IMR-90 (cell line): Measurements from ENCODE around the gene TNIP1. TPM values are rescaled to one million over a fixed set of nuclear protein-coding genes. Genes with fewer than 3 reads are reported as not detected.

Experiments used
- ATAC-seq: fragments of 200-7000 bp; cut with Tn5 transposase; 2 replicates; pipeline ENCODE4 v1.9.1; 2020; ENCODE audit warnings: low read depth, mild to moderate bottlenecking, moderate library complexity
- BruUV-seq: library from RNA; stranded (reverse); fragments of 400-500 nt; replicated peaks from 2 replicates; lab custom pipeline; 2021; lab: Mats Ljungman, UMichigan
- CTCF ChIA-PET: fragments of 300-600 bp; formaldehyde crosslinking; extraction: SDS; loops from one replicate; lab custom pipeline; 2021; ENCODE audit warnings: antibody characterized with exemption; lab: Yijun Ruan, JAX
- POLR2A ChIA-PET: fragments of 300-600 bp; sonication (Branson Sonifier 250); formaldehyde crosslinking; loops from one replicate; lab custom pipeline; 2022; ENCODE audit warnings: antibody characterized with exemption; ENCODE audit not compliant: unreplicated experiment; lab: Charles Lee
- DNase-seq: peaks from one replicate; pipeline ENCODE4 v3.0.0; 2013
- H2AFZ ChIP-seq: replicated peaks from 2 replicates; pipeline ENCODE3; 2013; ENCODE audit warnings: low read length, mild to moderate bottlenecking; ENCODE audit not compliant: poor library complexity
- H2AK5ac ChIP-seq: 2 replicates; pipeline ENCODE4 v1.6.1; 2013; ENCODE audit warnings: low read depth, low read length, inconsistent platforms
- H2AK9ac ChIP-seq: replicated peaks from 2 replicates; pipeline ENCODE3; 2013; ENCODE audit warnings: mild to moderate bottlenecking, low read depth, low read length, moderate library complexity; ENCODE audit not compliant: poor library complexity
- H2BK120ac ChIP-seq: 2 replicates; pipeline ENCODE4 v1.6.1; 2013; ENCODE audit warnings: low read depth, low read length, inconsistent platforms
- H2BK15ac ChIP-seq: 3 replicates; pipeline ENCODE4 v1.6.1; 2013; ENCODE audit warnings: low read depth, low read length, inconsistent platforms
- H2BK20ac ChIP-seq: 2 replicates; pipeline ENCODE4 v1.6.1; 2013; ENCODE audit warnings: low read depth, mild to moderate bottlenecking, inconsistent platforms, low read length, moderate library complexity
- H2BK5ac ChIP-seq: 2 replicates; pipeline ENCODE4 v1.6.1; 2013; ENCODE audit warnings: mild to moderate bottlenecking, low read depth, low read length, inconsistent platforms; ENCODE audit not compliant: poor library complexity, severe bottlenecking
- H3K14ac ChIP-seq: replicated peaks from 2 replicates; pipeline ENCODE4 v1.6.1; 2013; ENCODE audit warnings: low read depth, low read length, inconsistent platforms
- H3K18ac ChIP-seq: 2 replicates; pipeline ENCODE4 v1.6.1; 2013; ENCODE audit warnings: low read depth, low read length, control low read depth
- H3K23ac ChIP-seq: 2 replicates; pipeline ENCODE4 v1.6.1; 2013; ENCODE audit warnings: low read depth, low read length, inconsistent platforms
- H3K27ac ChIP-seq: 2 replicates; pipeline ENCODE4 v1.5.1; 2013; ENCODE audit warnings: mild to moderate bottlenecking, control low read depth, low read length; ENCODE audit not compliant: insufficient read depth
- H3K27me3 ChIP-seq: 2 replicates; pipeline ENCODE4 v1.6.1; 2013; ENCODE audit warnings: low read length; ENCODE audit not compliant: control insufficient read depth, insufficient read depth
- H3K36me3 ChIP-seq: 2 replicates; pipeline ENCODE4 v1.6.1; 2013; ENCODE audit warnings: low read length, mixed read lengths; ENCODE audit not compliant: control insufficient read depth, insufficient read depth
- H3K4ac ChIP-seq: 2 replicates; pipeline ENCODE4 v1.6.1; 2013; ENCODE audit warnings: low read depth, low read length, inconsistent platforms
- H3K4me1 ChIP-seq: 2 replicates; pipeline ENCODE4 v1.6.1; 2013; ENCODE audit warnings: low read length, mixed read lengths; ENCODE audit not compliant: control insufficient read depth, insufficient read depth
- H3K4me2 ChIP-seq: 2 replicates; pipeline ENCODE4 v1.6.1; 2013; ENCODE audit warnings: low read depth, mild to moderate bottlenecking, control low read depth, low read length, moderate library complexity
- H3K4me3 ChIP-seq: 2 replicates; pipeline ENCODE4 v1.5.1; 2013; ENCODE audit warnings: low read depth, mild to moderate bottlenecking, control low read depth, low read length, moderate library complexity; ENCODE audit not compliant: insufficient read depth
- H3K56ac ChIP-seq: 2 replicates; pipeline ENCODE4 v1.6.1; 2013; ENCODE audit warnings: low read length, inconsistent platforms; ENCODE audit not compliant: insufficient read depth; ENCODE audit errors: extremely low read depth
- H3K79me1 ChIP-seq, 2 experiments: 2 replicates each; pipeline ENCODE4 v1.6.1; 2013; ENCODE audit warnings: low read length in 2 of 2, inconsistent platforms in 1 of 2, low read depth in 1 of 2
- H3K9ac ChIP-seq: 2 replicates; pipeline ENCODE4 v1.6.1; 2013; ENCODE audit warnings: low read depth, low read length, control low read depth
- H3K9me1 ChIP-seq: 2 replicates; pipeline ENCODE4 v1.6.1; 2013; ENCODE audit warnings: low read length, inconsistent platforms; ENCODE audit not compliant: insufficient read depth
- H3K9me3 ChIP-seq: 2 replicates; pipeline ENCODE4 v1.6.1; 2013; ENCODE audit warnings: low read length; ENCODE audit not compliant: control insufficient read depth, insufficient read depth
- H4K20me1 ChIP-seq: 2 replicates; pipeline ENCODE4 v1.6.1; 2013; ENCODE audit warnings: low read length, inconsistent platforms; ENCODE audit not compliant: insufficient read depth
- H4K5ac ChIP-seq: 2 replicates; pipeline ENCODE4 v1.6.1; 2013; ENCODE audit warnings: mild to moderate bottlenecking, low read depth, low read length, control low read depth
- H4K8ac ChIP-seq, 2 experiments: 2 replicates each; pipeline ENCODE4 v1.6.1; 2013; ENCODE audit warnings: low read depth in 2 of 2, low read length in 2 of 2, control low read depth in 1 of 2, inconsistent platforms in 1 of 2
- H4K91ac ChIP-seq: 2 replicates; pipeline ENCODE4 v1.6.1; 2013; ENCODE audit warnings: low read depth, low read length, inconsistent platforms; ENCODE audit not compliant: insufficient read depth
- CHD1 ChIP-seq: IDR thresholded peaks from 2 replicates; pipeline ENCODE4 v1.6.1; 2012; ENCODE audit warnings: low read depth, low read length, improper control_type of control experiment
- ELK1 ChIP-seq: fragments of 150-350 bp; IDR thresholded peaks from 2 replicates; pipeline ENCODE4 v1.6.1; 2016; ENCODE audit warnings: low read depth, mild to moderate bottlenecking, low read length, moderate library complexity, borderline replicate concordance
- MAFK ChIP-seq: IDR thresholded peaks from 2 replicates; pipeline ENCODE4 v1.6.1; 2012; ENCODE audit warnings: low read depth, low read length, improper control_type of control experiment
- MXI1 ChIP-seq: IDR thresholded peaks from 2 replicates; pipeline ENCODE4 v1.6.1; 2012; ENCODE audit warnings: low read depth, mild to moderate bottlenecking, low read length, moderate library complexity, borderline replicate concordance
- NFE2L2 ChIP-seq: fragments of 150-350 bp; IDR thresholded peaks from 2 replicates; pipeline ENCODE4 v1.6.1; 2016; ENCODE audit warnings: low read depth, mild to moderate bottlenecking, low read length
- POLR2A ChIP-seq: IDR thresholded peaks from 2 replicates; pipeline ENCODE4 v1.6.1; 2012; ENCODE audit warnings: mild to moderate bottlenecking, low read depth, low read length
- RAD21 ChIP-seq: IDR thresholded peaks from 2 replicates; pipeline ENCODE4 v1.6.1; 2012; ENCODE audit warnings: low read length, improper control_type of control experiment
- SMC3 ChIP-seq: fragments of 150-350 bp; IDR thresholded peaks from 2 replicates; pipeline ENCODE4 v1.6.1; 2016; ENCODE audit warnings: low read depth, mild to moderate bottlenecking, antibody characterized with exemption, low read length, moderate library complexity
- WGBS, 2 experiments: methylation state at CpG; one replicate each; pipeline versions ENCODE4 v1.1.5 to v1.1.7; 2013; ENCODE audit warnings: missing lambda C conversion rate in 2 of 2; ENCODE audit not compliant: insufficient read length in 1 of 2; ENCODE audit errors: extremely low coverage in 2 of 2; 5-methylcytosine and 5-hydroxymethylcytosine counted together
- dilution Hi-C: fragments of 300-500 bp; cut with HindIII; formaldehyde crosslinking; loops from one replicate; pipeline ENCODE4 v1.14.3; 2018; ENCODE audit warnings: low sequenced_read_pairs; ENCODE audit not compliant: unreplicated experiment
- in situ Hi-C: fragments of 300-500 bp; cut with MboI; formaldehyde crosslinking; loops from 3 replicates; pipeline ENCODE4 v1.14.3; 2019; ENCODE audit warnings: low sequenced_read_pairs, inconsistent platforms, mixed read lengths
- intact Hi-C: fragments of 100-400 bp; cut with micrococcal nuclease; formaldehyde crosslinking; loops from 2 replicates; pipeline ENCODE4 v1.10.0; 2022
- polyA plus RNA-seq, 3 experiments: library from polyadenylated mRNA; depleted of rRNA; stranded (reverse); fragments of >200 nt; gene quantifications; 2 replicates each; pipeline ENCODE4 v1.2.3, GENCODE V29; 2012; ENCODE audit warnings: low replicate concordance in 1 of 3
- total RNA-seq: library from RNA; depleted of rRNA; stranded (reverse); fragments of >200 nt; gene quantifications from 2 replicates; pipeline ENCODE4 v1.2.3, GENCODE V29; 2012

TNIP1 gene
- total and polyA plus RNA-seq, 2 of the 4 experiments (the other 2 are of a cell fraction) = 63.8 to 92.8 TPM

GRCh38 chr5:151031554-151031953 is 49.3 kb downstream of the TNIP1 start:
- in situ Hi-C loops = no loop called here

More at GRCh38 chr5:151031554-151031953, 49.3 kb downstream of the TNIP1 start:
- peaks cover 33% of the 10 kb centered on the region for H3K9me1 ChIP-seq
- no peak overlapping the region for H3K23ac ChIP-seq
- no peak overlapping the region for H3K4me2 ChIP-seq
- H3K4me3 ChIP-seq = no peak overlapping the region
- H3K27me3 ChIP-seq = no peaks in the 10 kb centered on the region
- H2BK20ac ChIP-seq = no peak overlapping the region
- dilution Hi-C loops = no loop called here
- H2AK5ac ChIP-seq = no peak overlapping the region
- H3K18ac ChIP-seq = no peak overlapping the region
- BruUV-seq = no TSS peak
- no peak overlapping the region for H3K27ac ChIP-seq
- no peak overlapping the region for H4K8ac ChIP-seq
- no peaks in the 10 kb centered on the region for H3K9me3 ChIP-seq
- peaks cover 4% of the 10 kb centered on the region; the same call in 1 of the 2 replicates for H3K4me1 ChIP-seq
- no peak overlapping the region for H3K9ac ChIP-seq
- no peak overlapping the region for H3K14ac ChIP-seq
- no peak for TF ChIP-seq ELK1
- TF ChIP-seq RAD21 = no peak
- no peak for TF ChIP-seq SMC3
- TF ChIP-seq MXI1 = no peak
- no peak for TF ChIP-seq CHD1
- no peak for TF ChIP-seq MAFK
- TF ChIP-seq NFE2L2 = no peak
- TF ChIP-seq POLR2A = no peak
- intact Hi-C loops = no loop called here
- ChIA-PET POLR2A (no interaction called here), CTCF (no interaction called here)
- DNase-seq = no peak
- H3K56ac ChIP-seq = no peak overlapping the region
- no peak overlapping the region for H4K91ac ChIP-seq
- H2AFZ ChIP-seq = no peak overlapping the region
- WGBS, 2 experiments = 100% methylated on average over 6 of the region's 11 CpGs; no CpG with 5 or more reads in 1 of the 2 experiments
- H4K5ac ChIP-seq = no peak overlapping the region
- no peak overlapping the region for H2AK9ac ChIP-seq
- no peak for ATAC-seq
- H3K79me1 ChIP-seq = peaks cover 5 to 14% of the 10 kb centered on the region in 2 experiments; a peak in 2 of 4 replicates
- H3K4ac ChIP-seq = no peak overlapping the region
- peaks cover 71% of the 10 kb centered on the region for H3K36me3 ChIP-seq
- no peak overlapping the region for H2BK5ac ChIP-seq
- peaks cover 4% of the 10 kb centered on the region for H4K20me1 ChIP-seq
- H2BK120ac ChIP-seq = no peak overlapping the region
- H2BK15ac ChIP-seq = no peak overlapping the region
